WTC11 (cell line): ENCODE measurements around the gene PRDX6. TPM values are rescaled to one million over a fixed set of nuclear protein-coding genes. Genes with fewer than 3 reads are reported as not detected.

ENCODE experiments used
- EMX1 ChIP-seq: fragments of 250-450 bp; sonication (Bioruptor Pico); IDR thresholded peaks from 2 replicates; pipeline ENCODE4 v1.8.0; 2021; ENCODE audit warnings: mild to moderate bottlenecking
- ETV6 ChIP-seq: sonication (generic); formaldehyde crosslinking; IDR thresholded peaks from 2 replicates; pipeline ENCODE4 v1.8.1; 2022; ENCODE audit warnings: mild to moderate bottlenecking, missing genetic modification reagents
- FOXK1 ChIP-seq: sonication (generic); formaldehyde crosslinking; IDR thresholded peaks from 2 replicates; pipeline ENCODE4 v1.8.0; 2022; ENCODE audit warnings: mild to moderate bottlenecking, moderate library complexity, missing genetic modification reagents
- GRHL2 ChIP-seq: fragments of 250-450 bp; sonication (Bioruptor Pico); IDR thresholded peaks from 2 replicates; pipeline ENCODE4 v1.8.0; 2022; ENCODE audit warnings: mild to moderate bottlenecking, moderate library complexity; ENCODE audit not compliant: insufficient replicate concordance, severe bottlenecking
- MXD4 ChIP-seq: fragments of 250-450 bp; sonication (Bioruptor Pico); IDR thresholded peaks from 2 replicates; pipeline ENCODE4 v1.8.0; 2021; ENCODE audit warnings: mild to moderate bottlenecking, moderate library complexity, borderline replicate concordance
- NR3C1 ChIP-seq: sonication (generic); formaldehyde crosslinking; conservative IDR thresholded peaks from 2 replicates; pipeline ENCODE4 v1.8.1; 2023; ENCODE audit warnings: low read depth, mild to moderate bottlenecking, missing genetic modification reagents
- RELA ChIP-seq: sonication (generic); formaldehyde crosslinking; IDR thresholded peaks from 2 replicates; pipeline ENCODE4 v1.8.1; 2022; ENCODE audit warnings: missing genetic modification reagents, mild to moderate bottlenecking, borderline replicate concordance
- RORB ChIP-seq: fragments of 250-450 bp; sonication (Bioruptor Pico); IDR thresholded peaks from 2 replicates; pipeline ENCODE4 v1.9.0; 2021; ENCODE audit warnings: mild to moderate bottlenecking
- SMAD4 ChIP-seq: sonication (generic); formaldehyde crosslinking; IDR thresholded peaks from 2 replicates; pipeline ENCODE4 v1.8.0; 2022; ENCODE audit warnings: mild to moderate bottlenecking, missing genetic modification reagents
- TCF7 ChIP-seq: sonication (generic); formaldehyde crosslinking; IDR thresholded peaks from 2 replicates; pipeline ENCODE4 v1.8.0; 2022; ENCODE audit warnings: mild to moderate bottlenecking, low read depth, missing genetic modification reagents, moderate library complexity
- ZNF219 ChIP-seq: sonication (generic); formaldehyde crosslinking; IDR thresholded peaks from 2 replicates; pipeline ENCODE4 v1.8.0; 2023; ENCODE audit warnings: missing genetic modification reagents, mild to moderate bottlenecking, borderline replicate concordance
- ZNF396 ChIP-seq: fragments of 250-450 bp; sonication (Bioruptor Pico); IDR thresholded peaks from 2 replicates; pipeline ENCODE4 v1.8.0; 2021; ENCODE audit warnings: mild to moderate bottlenecking, moderate library complexity, borderline replicate concordance
- ZNF423 ChIP-seq: fragments of 250-450 bp; sonication (Bioruptor Pico); IDR thresholded peaks from 2 replicates; pipeline ENCODE4 v2.1.2; 2022; ENCODE audit warnings: mild to moderate bottlenecking, moderate library complexity
- total RNA-seq: library from RNA; stranded (reverse); gene quantifications from 3 replicates; pipeline ENCODE4 v1.2.3, GENCODE V29; 2021
- TF ChIP-seq, protein P1 (sequence below): sonication (generic); formaldehyde crosslinking; IDR thresholded peaks from 2 replicates; pipeline ENCODE4 v1.8.0; 2022; ENCODE audit warnings: mild to moderate bottlenecking, missing genetic modification reagents
- TF ChIP-seq, protein P2 (sequence below): sonication (generic); formaldehyde crosslinking; IDR thresholded peaks from 2 replicates; pipeline ENCODE4 v1.8.1; 2023; ENCODE audit warnings: mild to moderate bottlenecking, missing genetic modification reagents
- TF ChIP-seq, protein P3 (sequence below): fragments of 250-450 bp; sonication (Bioruptor Pico); IDR thresholded peaks from 2 replicates; pipeline ENCODE4 v1.9.0; 2021; ENCODE audit warnings: mild to moderate bottlenecking, borderline replicate concordance
- TF ChIP-seq, protein P4 (sequence below): sonication (generic); formaldehyde crosslinking; IDR thresholded peaks from 2 replicates; pipeline ENCODE4 v1.8.1; 2022; ENCODE audit warnings: mild to moderate bottlenecking, missing genetic modification reagents, moderate library complexity, borderline replicate concordance
- TF ChIP-seq, protein P5 (sequence below): sonication (generic); formaldehyde crosslinking; IDR thresholded peaks from 2 replicates; pipeline ENCODE4 v1.8.1; 2023; ENCODE audit warnings: mild to moderate bottlenecking, missing genetic modification reagents, moderate library complexity
- TF ChIP-seq, protein P6 (sequence below): sonication (generic); formaldehyde crosslinking; IDR thresholded peaks from 2 replicates; pipeline ENCODE4 v1.8.1; 2023; ENCODE audit warnings: mild to moderate bottlenecking, missing genetic modification reagents, moderate library complexity
- TF ChIP-seq, protein P7 (sequence below): sonication (generic); formaldehyde crosslinking; IDR thresholded peaks from 2 replicates; pipeline ENCODE4 v1.8.0; 2022; ENCODE audit warnings: mild to moderate bottlenecking, missing genetic modification reagents
- TF ChIP-seq, protein P8 (sequence below): sonication (generic); formaldehyde crosslinking; IDR thresholded peaks from 2 replicates; pipeline ENCODE4 v1.8.0; 2023; ENCODE audit warnings: mild to moderate bottlenecking, missing genetic modification reagents

PRDX6 gene
- total RNA-seq, 1 experiment from 2014 or later, result 538 TPM

DNA sequence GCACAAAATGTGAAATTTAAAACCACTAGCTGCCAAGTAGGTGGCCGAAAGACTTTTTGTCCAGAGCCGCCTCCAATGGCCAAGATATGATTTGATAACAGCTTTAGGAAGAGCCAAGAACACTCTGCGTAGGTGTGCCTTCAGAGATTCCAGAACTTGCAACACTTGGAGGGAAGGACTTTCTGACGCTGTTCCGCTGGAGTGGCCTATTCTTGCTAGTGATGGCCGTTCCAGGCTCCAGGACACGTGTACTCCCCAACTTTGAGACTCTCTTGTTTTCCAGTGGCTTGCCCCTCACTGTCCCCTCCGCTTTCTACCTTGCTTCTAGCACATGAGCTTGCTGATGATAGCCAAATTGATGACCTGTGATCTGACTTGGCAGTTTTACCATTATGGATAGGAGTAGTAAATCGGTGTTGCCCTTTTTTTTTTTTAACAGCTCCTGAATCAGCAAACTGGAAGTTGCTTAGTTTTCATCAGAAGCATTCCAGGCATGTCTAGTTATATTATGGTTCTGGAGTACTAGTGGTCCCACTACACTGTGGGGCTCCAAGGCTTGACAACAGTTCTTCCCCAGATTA, 1.0 kb downstream of the PRDX6 start (continued):
- TF ChIP-seq, protein P1, sequence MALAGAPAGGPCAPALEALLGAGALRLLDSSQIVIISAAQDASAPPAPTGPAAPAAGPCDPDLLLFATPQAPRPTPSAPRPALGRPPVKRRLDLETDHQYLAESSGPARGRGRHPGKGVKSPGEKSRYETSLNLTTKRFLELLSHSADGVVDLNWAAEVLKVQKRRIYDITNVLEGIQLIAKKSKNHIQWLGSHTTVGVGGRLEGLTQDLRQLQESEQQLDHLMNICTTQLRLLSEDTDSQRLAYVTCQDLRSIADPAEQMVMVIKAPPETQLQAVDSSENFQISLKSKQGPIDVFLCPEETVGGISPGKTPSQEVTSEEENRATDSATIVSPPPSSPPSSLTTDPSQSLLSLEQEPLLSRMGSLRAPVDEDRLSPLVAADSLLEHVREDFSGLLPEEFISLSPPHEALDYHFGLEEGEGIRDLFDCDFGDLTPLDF (CRISPR knock-in tag), result no peak
- TF ChIP-seq ZNF219, result no peak
- TF ChIP-seq SMAD4 (CRISPR knock-in tag), result no peak
- TF ChIP-seq, protein P2, sequence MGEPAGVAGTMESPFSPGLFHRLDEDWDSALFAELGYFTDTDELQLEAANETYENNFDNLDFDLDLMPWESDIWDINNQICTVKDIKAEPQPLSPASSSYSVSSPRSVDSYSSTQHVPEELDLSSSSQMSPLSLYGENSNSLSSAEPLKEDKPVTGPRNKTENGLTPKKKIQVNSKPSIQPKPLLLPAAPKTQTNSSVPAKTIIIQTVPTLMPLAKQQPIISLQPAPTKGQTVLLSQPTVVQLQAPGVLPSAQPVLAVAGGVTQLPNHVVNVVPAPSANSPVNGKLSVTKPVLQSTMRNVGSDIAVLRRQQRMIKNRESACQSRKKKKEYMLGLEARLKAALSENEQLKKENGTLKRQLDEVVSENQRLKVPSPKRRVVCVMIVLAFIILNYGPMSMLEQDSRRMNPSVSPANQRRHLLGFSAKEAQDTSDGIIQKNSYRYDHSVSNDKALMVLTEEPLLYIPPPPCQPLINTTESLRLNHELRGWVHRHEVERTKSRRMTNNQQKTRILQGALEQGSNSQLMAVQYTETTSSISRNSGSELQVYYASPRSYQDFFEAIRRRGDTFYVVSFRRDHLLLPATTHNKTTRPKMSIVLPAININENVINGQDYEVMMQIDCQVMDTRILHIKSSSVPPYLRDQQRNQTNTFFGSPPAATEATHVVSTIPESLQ (CRISPR knock-in tag), result no peak
- no peak for TF ChIP-seq ZNF423 (CRISPR knock-in tag)
- no peak for TF ChIP-seq NR3C1 (CRISPR knock-in tag)
- TF ChIP-seq MXD4 (CRISPR knock-in tag), result no peak
- no peak for TF ChIP-seq ETV6 (CRISPR knock-in tag)
- TF ChIP-seq ZNF396 (CRISPR knock-in tag), result no peak
- TF ChIP-seq FOXK1 (CRISPR knock-in tag), result 0 out of 2 replicates have a peak, but pooled peaks have one; percentile 19
- TF ChIP-seq, protein P3, sequence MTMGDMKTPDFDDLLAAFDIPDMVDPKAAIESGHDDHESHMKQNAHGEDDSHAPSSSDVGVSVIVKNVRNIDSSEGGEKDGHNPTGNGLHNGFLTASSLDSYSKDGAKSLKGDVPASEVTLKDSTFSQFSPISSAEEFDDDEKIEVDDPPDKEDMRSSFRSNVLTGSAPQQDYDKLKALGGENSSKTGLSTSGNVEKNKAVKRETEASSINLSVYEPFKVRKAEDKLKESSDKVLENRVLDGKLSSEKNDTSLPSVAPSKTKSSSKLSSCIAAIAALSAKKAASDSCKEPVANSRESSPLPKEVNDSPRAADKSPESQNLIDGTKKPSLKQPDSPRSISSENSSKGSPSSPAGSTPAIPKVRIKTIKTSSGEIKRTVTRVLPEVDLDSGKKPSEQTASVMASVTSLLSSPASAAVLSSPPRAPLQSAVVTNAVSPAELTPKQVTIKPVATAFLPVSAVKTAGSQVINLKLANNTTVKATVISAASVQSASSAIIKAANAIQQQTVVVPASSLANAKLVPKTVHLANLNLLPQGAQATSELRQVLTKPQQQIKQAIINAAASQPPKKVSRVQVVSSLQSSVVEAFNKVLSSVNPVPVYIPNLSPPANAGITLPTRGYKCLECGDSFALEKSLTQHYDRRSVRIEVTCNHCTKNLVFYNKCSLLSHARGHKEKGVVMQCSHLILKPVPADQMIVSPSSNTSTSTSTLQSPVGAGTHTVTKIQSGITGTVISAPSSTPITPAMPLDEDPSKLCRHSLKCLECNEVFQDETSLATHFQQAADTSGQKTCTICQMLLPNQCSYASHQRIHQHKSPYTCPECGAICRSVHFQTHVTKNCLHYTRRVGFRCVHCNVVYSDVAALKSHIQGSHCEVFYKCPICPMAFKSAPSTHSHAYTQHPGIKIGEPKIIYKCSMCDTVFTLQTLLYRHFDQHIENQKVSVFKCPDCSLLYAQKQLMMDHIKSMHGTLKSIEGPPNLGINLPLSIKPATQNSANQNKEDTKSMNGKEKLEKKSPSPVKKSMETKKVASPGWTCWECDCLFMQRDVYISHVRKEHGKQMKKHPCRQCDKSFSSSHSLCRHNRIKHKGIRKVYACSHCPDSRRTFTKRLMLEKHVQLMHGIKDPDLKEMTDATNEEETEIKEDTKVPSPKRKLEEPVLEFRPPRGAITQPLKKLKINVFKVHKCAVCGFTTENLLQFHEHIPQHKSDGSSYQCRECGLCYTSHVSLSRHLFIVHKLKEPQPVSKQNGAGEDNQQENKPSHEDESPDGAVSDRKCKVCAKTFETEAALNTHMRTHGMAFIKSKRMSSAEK (CRISPR knock-in tag), result no peak
- TF ChIP-seq TCF7 (CRISPR knock-in tag), result no peak
- TF ChIP-seq, protein P4, sequence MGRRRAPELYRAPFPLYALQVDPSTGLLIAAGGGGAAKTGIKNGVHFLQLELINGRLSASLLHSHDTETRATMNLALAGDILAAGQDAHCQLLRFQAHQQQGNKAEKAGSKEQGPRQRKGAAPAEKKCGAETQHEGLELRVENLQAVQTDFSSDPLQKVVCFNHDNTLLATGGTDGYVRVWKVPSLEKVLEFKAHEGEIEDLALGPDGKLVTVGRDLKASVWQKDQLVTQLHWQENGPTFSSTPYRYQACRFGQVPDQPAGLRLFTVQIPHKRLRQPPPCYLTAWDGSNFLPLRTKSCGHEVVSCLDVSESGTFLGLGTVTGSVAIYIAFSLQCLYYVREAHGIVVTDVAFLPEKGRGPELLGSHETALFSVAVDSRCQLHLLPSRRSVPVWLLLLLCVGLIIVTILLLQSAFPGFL (CRISPR knock-in tag), result no peak
- no peak for TF ChIP-seq EMX1
- TF ChIP-seq RORB, result no peak
- TF ChIP-seq RELA (CRISPR knock-in tag), result no peak
- TF ChIP-seq GRHL2 (CRISPR knock-in tag), result no peak
- TF ChIP-seq, protein P5, sequence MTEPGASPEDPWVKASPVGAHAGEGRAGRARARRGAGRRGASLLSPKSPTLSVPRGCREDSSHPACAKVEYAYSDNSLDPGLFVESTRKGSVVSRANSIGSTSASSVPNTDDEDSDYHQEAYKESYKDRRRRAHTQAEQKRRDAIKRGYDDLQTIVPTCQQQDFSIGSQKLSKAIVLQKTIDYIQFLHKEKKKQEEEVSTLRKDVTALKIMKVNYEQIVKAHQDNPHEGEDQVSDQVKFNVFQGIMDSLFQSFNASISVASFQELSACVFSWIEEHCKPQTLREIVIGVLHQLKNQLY, result no peak
- TF ChIP-seq, protein P6, sequence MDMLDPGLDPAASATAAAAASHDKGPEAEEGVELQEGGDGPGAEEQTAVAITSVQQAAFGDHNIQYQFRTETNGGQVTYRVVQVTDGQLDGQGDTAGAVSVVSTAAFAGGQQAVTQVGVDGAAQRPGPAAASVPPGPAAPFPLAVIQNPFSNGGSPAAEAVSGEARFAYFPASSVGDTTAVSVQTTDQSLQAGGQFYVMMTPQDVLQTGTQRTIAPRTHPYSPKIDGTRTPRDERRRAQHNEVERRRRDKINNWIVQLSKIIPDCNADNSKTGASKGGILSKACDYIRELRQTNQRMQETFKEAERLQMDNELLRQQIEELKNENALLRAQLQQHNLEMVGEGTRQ (CRISPR knock-in tag), result no peak
- TF ChIP-seq, protein P7, sequence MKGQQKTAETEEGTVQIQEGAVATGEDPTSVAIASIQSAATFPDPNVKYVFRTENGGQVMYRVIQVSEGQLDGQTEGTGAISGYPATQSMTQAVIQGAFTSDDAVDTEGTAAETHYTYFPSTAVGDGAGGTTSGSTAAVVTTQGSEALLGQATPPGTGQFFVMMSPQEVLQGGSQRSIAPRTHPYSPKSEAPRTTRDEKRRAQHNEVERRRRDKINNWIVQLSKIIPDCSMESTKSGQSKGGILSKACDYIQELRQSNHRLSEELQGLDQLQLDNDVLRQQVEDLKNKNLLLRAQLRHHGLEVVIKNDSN (CRISPR knock-in tag), result 0 out of 2 replicates have a peak, but pooled peaks have one; percentile 12
- TF ChIP-seq, protein P8, sequence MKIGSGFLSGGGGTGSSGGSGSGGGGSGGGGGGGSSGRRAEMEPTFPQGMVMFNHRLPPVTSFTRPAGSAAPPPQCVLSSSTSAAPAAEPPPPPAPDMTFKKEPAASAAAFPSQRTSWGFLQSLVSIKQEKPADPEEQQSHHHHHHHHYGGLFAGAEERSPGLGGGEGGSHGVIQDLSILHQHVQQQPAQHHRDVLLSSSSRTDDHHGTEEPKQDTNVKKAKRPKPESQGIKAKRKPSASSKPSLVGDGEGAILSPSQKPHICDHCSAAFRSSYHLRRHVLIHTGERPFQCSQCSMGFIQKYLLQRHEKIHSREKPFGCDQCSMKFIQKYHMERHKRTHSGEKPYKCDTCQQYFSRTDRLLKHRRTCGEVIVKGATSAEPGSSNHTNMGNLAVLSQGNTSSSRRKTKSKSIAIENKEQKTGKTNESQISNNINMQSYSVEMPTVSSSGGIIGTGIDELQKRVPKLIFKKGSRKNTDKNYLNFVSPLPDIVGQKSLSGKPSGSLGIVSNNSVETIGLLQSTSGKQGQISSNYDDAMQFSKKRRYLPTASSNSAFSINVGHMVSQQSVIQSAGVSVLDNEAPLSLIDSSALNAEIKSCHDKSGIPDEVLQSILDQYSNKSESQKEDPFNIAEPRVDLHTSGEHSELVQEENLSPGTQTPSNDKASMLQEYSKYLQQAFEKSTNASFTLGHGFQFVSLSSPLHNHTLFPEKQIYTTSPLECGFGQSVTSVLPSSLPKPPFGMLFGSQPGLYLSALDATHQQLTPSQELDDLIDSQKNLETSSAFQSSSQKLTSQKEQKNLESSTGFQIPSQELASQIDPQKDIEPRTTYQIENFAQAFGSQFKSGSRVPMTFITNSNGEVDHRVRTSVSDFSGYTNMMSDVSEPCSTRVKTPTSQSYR (CRISPR knock-in tag), result no peak
